NCI-H510A (cell line): ENCODE data around the gene ANAPC4.
A peak's percentile ranks its signal among the peaks of the same experiment; 100 is the strongest.

Source experiments
- DNase-seq: peaks from one replicate; lab custom pipeline; 2025; lab: John Stamatoyannopoulos, UW

ANAPC4 gene

GRCh38 chr4:25433966-25434827 lies 57.1 kb downstream of the ANAPC4 start:
- DNase-seq, result no peak

- DNase-seq, result no peak
Measured at GRCh38 chr4:25437926-25438325, 60.9 kb downstream of the ANAPC4 start.

- peak; percentile 24 for DNase-seq
Measured at GRCh38 chr4:25439918-25440477, 62.9 kb downstream of the ANAPC4 start.

GRCh38 chr4:25440478-25441030 lies 63.5 kb downstream of the ANAPC4 start:
- no peak for DNase-seq

- DNase-seq, result peak; percentile 51
Measured at GRCh38 chr4:25441519-25442117, 64.6 kb downstream of the ANAPC4 start.

- DNase-seq, result no peak
Measured at GRCh38 chr4:25442863-25443307, 65.8 kb downstream of the ANAPC4 start.

- DNase-seq, result no peak
Measured at GRCh38 chr4:25443851-25444250, 66.8 kb downstream of the ANAPC4 start.

GRCh38 chr4:25446611-25447010 lies 69.5 kb downstream of the ANAPC4 start:
- peak; percentile 18 for DNase-seq

GRCh38 chr4:25448379-25449109 lies 71.5 kb downstream of the ANAPC4 start:
- no peak for DNase-seq

- no peak for DNase-seq
Measured at GRCh38 chr4:25449270-25449669, 72.2 kb downstream of the ANAPC4 start.

- DNase-seq, result no peak
Measured at GRCh38 chr4:25449688-25450087, 72.6 kb downstream of the ANAPC4 start.

GRCh38 chr4:25450491-25450901 lies 73.4 kb downstream of the ANAPC4 start:
- DNase-seq, result no peak

- no peak for DNase-seq
Measured at GRCh38 chr4:25451676-25452075, 74.6 kb downstream of the ANAPC4 start.

- DNase-seq, result no peak
Measured at GRCh38 chr4:25452081-25452480, 75.0 kb downstream of the ANAPC4 start.

- DNase-seq, result no peak
Measured at GRCh38 chr4:25454476-25454875, 77.4 kb downstream of the ANAPC4 start.

GRCh38 chr4:25457053-25457715 lies 80.1 kb downstream of the ANAPC4 start:
- no peak for DNase-seq

GRCh38 chr4:25466966-25467697 lies 90.1 kb downstream of the ANAPC4 start:
- DNase-seq, result no peak

- DNase-seq, result no peak
Measured at GRCh38 chr4:25467843-25468242, 90.8 kb downstream of the ANAPC4 start.
